Measurements from ENCODE around the gene BTBD19.

DNA sequence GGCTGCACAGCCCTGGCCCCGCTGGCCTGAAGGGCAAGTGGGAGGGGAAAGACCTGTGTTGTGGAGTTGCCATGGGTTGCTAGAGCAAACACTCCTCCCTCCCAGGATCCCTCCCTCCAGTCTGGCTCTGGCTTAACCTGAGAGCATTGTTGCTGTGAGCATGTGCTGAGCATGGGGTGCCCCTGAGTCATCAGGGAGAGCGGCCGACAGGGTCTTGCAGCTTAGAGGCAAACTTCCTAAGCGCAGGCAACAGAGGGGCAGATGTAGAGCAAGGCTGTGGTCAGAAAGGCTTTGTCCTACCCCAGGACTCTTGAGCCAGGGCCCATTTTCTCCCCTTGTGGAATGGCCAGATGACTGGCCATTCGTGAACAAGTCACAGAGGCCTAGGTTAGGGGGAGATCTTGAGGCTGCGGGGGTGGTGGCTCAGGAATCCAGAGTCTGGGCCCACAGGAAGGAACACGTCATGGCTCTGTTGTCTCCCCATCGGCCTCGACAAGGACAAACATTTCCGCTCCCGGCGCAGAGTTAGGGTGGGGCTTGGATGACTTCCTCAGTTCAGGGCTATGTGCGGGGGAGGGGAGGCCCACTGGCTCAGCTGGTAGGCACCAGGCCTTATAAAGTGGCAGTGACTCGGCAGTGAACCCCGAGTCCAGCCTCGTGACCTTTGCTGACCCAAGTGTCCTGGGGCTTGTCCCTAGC lies 810 bp upstream of the BTBD19 start:
- no peak for TF ChIP-seq CTCF (IDR thresholded peaks at IDR 0.05; ENCODE audit: insufficient read depth, low read depth, low read length)
- no peak for TF ChIP-seq EZH2 (IDR thresholded peaks at IDR 0.05; ENCODE audit: insufficient read depth, low read length)
